CD4-positive, alpha-beta memory T cell (primary cell): ENCODE measurements around the gene PROC. TPM values are rescaled to one million over a fixed set of nuclear protein-coding genes. Genes with fewer than 3 reads are reported as not detected.
"Not testable (repeated sequence)": the region's sequence is repeated elsewhere in the genome, so short reads cannot be mapped to it uniquely, and the experiment has no call there.

Experiments
- CTCF ChIA-PET: fragments of 350-600 bp; sonication (Branson Sonifier 250); formaldehyde crosslinking; loops from one replicate; lab custom pipeline; 2021; ENCODE audit warnings: inconsistent platforms; ENCODE audit not compliant: partially characterized antibody; lab: Charles Lee
- POLR2A ChIA-PET: fragments of 350-600 bp; sonication (Branson Sonifier 250); formaldehyde crosslinking; loops from one replicate; lab custom pipeline; 2021; ENCODE audit not compliant: partially characterized antibody; lab: Charles Lee
- DNase-seq, 5 donors: peaks; one replicate each; pipeline versions ENCODE4 v3.0.0 to v3.0.0-alpha.2; 2020 to 2022; ENCODE audit warnings: mixed read lengths in 1 of 5
- H3K27ac ChIP-seq: one replicate; pipeline ENCODE4 v1.7.0; 2013; ENCODE audit warnings: low read depth, low read length
- H3K27me3 ChIP-seq: 2 replicates; pipeline ENCODE4 v1.7.0; 2013; ENCODE audit warnings: mild to moderate bottlenecking, low read length, moderate library complexity; ENCODE audit not compliant: insufficient read depth
- H3K36me3 ChIP-seq: 2 replicates; pipeline ENCODE4 v1.7.0; 2013; ENCODE audit warnings: mild to moderate bottlenecking, low read length, moderate library complexity; ENCODE audit not compliant: insufficient read depth
- H3K4me1 ChIP-seq: 2 replicates; pipeline ENCODE4 v1.7.0; 2013; ENCODE audit warnings: mild to moderate bottlenecking, low read length, moderate library complexity; ENCODE audit not compliant: insufficient read depth
- H3K4me3 ChIP-seq, 2 donors: one replicate each; pipeline ENCODE4 v1.7.0; 2013; ENCODE audit warnings: low read length in 2 of 2, mild to moderate bottlenecking in 1 of 2
- H3K9me3 ChIP-seq, 2 donors: one replicate each; pipeline ENCODE4 v1.7.0; 2013; ENCODE audit warnings: low read length in 2 of 2, control low read depth in 1 of 2; ENCODE audit not compliant: control insufficient read depth in 1 of 2
- H3K27ac Mint-ChIP-seq, 7 donors: one replicate each; pipeline ENCODE4 v1.8.0; 2020 to 2021; ENCODE audit warnings: mixed read lengths in 7 of 7, mild to moderate bottlenecking in 6 of 7, inconsistent platforms in 3 of 7, moderate library complexity in 3 of 7
- H3K27me3 Mint-ChIP-seq, 2 donors: one replicate each; pipeline ENCODE4 v1.8.0; 2020 to 2021; ENCODE audit warnings: mixed read lengths in 2 of 2
- H3K36me3 Mint-ChIP-seq, 2 donors: one replicate each; pipeline ENCODE4 v1.8.0; 2020 to 2021; ENCODE audit warnings: mixed read lengths in 2 of 2, inconsistent platforms in 1 of 2, mild to moderate bottlenecking in 1 of 2
- H3K4me1 Mint-ChIP-seq, 4 donors: one replicate each; pipeline ENCODE4 v1.8.0; 2020 to 2021; ENCODE audit warnings: mixed read lengths in 4 of 4, mild to moderate bottlenecking in 1 of 4
- H3K4me3 Mint-ChIP-seq, 8 donors: one replicate each; pipeline ENCODE4 v1.8.0; 2020 to 2021; ENCODE audit warnings: mixed read lengths in 8 of 8, mild to moderate bottlenecking in 7 of 8, moderate library complexity in 6 of 8, inconsistent platforms in 3 of 8
- H3K9me3 Mint-ChIP-seq, 8 donors: one replicate each; pipeline ENCODE4 v1.8.0; 2020 to 2021; ENCODE audit warnings: mixed read lengths in 8 of 8, mild to moderate bottlenecking in 5 of 8, inconsistent platforms in 3 of 8, moderate library complexity in 1 of 8
- intact Hi-C: fragments of 100-400 bp; cut with micrococcal nuclease; formaldehyde crosslinking; loops from one replicate; pipeline ENCODE4 v1.15.1; 2023
- polyA plus RNA-seq, 2 donors: library from polyadenylated mRNA; unstranded; fragments of 300-500 nt; fragmentation: Illumina TruSeq; gene quantifications; one replicate each; pipeline ENCODE4 v1.2.3, GENCODE V29; 2021
- total RNA-seq, 2 experiments: library from RNA; stranded (reverse); gene quantifications; one replicate each; pipeline ENCODE4 v1.2.3, GENCODE V29; 2021

PROC gene
- total and polyA plus RNA-seq, 4 experiments from 2014 or later: not detected

DNA sequence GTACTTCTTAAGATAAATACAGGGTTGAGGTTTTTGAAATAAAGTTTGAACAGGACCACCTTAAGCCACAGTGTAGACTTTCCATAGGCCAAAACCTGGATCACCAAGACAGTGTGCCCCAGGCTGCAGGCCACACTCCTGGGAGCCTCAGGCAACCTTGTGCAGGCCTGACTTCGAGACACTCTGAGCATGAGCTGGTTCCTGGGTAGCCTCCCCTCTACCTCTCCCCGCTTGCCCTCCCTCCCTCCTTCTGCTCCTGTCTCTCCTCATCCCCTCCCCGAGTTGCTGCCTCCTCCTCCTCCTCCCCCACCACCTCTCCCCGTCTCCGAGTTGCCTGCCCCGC is 10.6 kb upstream of the PROC start:
- H3K4me3 ChIP-seq: peak overlapping the region; percentile 12 to 32
- peaks cover 8 to 30% (median 23%) of the 10 kb centered on the region in 4 donors for H3K4me1 Mint-ChIP-seq
- H3K9me3 Mint-ChIP-seq: no peaks in the 10 kb centered on the region
- peak overlapping the region; percentile 68 to 80 (median 76) for H3K4me3 Mint-ChIP-seq
- peaks cover 31% of the 10 kb centered on the region for H3K4me1 ChIP-seq
- ChIA-PET POLR2A (interaction anchor here (0.8 to 10.5 kb wide), 3 partner anchors 9 to 119 kb away, joined by 4 to 104 read pairs (median 5); partner anchors contain the start of genes IWS1 and MAP3K2), CTCF (interaction anchor here (0.7 to 1.0 kb wide), 2 partner anchors 8 to 12 kb away, joined by 3 to 4 read pairs; no protein-coding TSS in a partner anchor)
- H3K36me3 Mint-ChIP-seq: no peaks in the 10 kb centered on the region
- H3K27me3 Mint-ChIP-seq: no peaks in the 10 kb centered on the region
- no peak for DNase-seq
- peak overlapping the region; percentile 34 for H3K27ac ChIP-seq
- H3K27me3 ChIP-seq: no peaks in the 10 kb centered on the region
- peak overlapping the region; percentile 32 to 87 (median 70) for H3K27ac Mint-ChIP-seq
- no peaks in the 10 kb centered on the region for H3K9me3 ChIP-seq
- intact Hi-C loops: loop anchor here (1.0 kb wide), 1 partner anchor 19 kb away; no protein-coding TSS in a partner anchor
- H3K36me3 ChIP-seq: no peaks in the 10 kb centered on the region

DNA sequence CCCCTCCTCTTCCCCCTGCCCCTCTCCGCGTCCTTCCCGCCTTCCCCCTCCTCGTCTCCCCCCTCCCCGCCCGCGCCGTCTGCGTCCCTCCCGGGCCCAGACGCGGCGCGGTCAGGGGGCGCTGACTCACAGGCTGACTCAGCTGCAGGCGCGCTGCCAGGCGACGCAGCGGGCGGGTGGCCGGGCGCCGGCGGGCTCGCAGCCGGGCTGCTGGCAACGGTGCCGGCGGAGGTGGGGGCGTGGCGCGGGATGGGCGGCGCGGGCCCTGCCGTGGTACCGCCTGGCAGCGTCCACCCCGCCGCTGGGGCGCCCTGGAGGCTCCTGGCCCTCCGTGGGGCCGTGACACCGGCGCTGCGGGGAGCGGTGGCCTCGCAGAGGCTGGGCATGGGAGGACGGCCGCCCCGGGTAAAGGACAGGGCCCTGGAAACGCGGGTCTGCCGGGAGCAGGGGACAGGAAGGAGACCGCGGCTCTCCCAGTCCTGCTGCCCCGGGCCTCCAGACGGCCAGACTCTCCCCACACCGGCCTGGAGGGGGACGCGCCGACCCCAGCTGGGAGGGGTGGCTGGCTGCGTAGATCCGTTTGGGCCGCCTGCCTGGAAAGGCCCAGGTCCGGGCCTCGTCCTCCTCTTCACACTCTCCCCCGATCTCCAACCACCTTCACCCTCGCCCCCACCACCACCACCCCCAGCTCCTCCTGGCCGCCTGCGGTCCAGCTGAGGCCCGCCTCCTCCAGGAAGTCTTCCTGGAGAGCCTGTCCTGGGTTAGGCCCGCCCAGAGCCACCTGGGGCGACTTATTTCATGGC is 10.0 kb upstream of the PROC start:
- peak overlapping the region; percentile 68 to 80 (median 76) for H3K4me3 Mint-ChIP-seq
- no peaks in the 10 kb centered on the region for H3K9me3 ChIP-seq
- H3K27me3 ChIP-seq: no peaks in the 10 kb centered on the region
- peaks cover 31% of the 10 kb centered on the region for H3K4me1 ChIP-seq
- DNase-seq: peak; percentile 79 to 93 (median 84)
- no peaks in the 10 kb centered on the region for H3K27me3 Mint-ChIP-seq
- peak overlapping the region in 5 of 7 donors; percentile 65 to 87 (median 79) for H3K27ac Mint-ChIP-seq
- H3K27ac ChIP-seq: peak overlapping the region; percentile 57
- ChIA-PET CTCF (interaction anchor here (0.7 to 1.0 kb wide), 2 partner anchors 8 to 13 kb away, joined by 3 to 4 read pairs; no protein-coding TSS in a partner anchor), POLR2A (interaction anchor here (0.8 to 10.5 kb wide), 4 partner anchors 8 to 118 kb away, joined by 3 to 104 read pairs (median 4); partner anchors contain the start of genes IWS1 and MAP3K2)
- H3K4me3 ChIP-seq: peak overlapping the region in 1 of 2 donors; percentile 32
- H3K36me3 ChIP-seq: no peaks in the 10 kb centered on the region
- no peaks in the 10 kb centered on the region for H3K36me3 Mint-ChIP-seq
- intact Hi-C loops: loop anchor here (1.0 kb wide), 1 partner anchor 20 kb away; no protein-coding TSS in a partner anchor
- peaks cover 0 to 2% (median 0%) of the 10 kb centered on the region in 8 donors for H3K9me3 Mint-ChIP-seq
- H3K4me1 Mint-ChIP-seq: peaks cover 8 to 30% (median 23%) of the 10 kb centered on the region in 4 donors

DNA sequence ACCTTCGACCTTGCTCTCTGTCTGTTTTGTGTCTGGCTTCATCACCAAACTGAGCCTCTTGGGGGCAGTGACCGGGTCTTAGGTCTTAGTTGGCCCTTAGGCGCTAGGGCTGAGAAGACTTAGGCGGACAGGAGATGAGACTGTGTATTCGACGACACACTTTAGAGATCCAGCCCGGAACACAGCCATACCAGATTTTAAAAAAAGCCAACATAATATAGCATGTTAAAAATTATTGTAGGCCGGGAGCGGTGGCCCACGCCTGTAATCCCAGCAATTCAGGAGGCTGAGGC is 9.5 kb upstream of the PROC start:
- Histone ChIP-seq H3K36me3 (no peaks in the 10 kb centered on the region), H3K4me3 (peak overlapping the region in 1 of 2 donors; percentile 30), H3K27ac (peak overlapping the region; percentile 57), H3K4me1 (peaks cover 31% of the 10 kb centered on the region), H3K9me3 (no peaks in the 10 kb centered on the region), H3K27me3 (no peaks in the 10 kb centered on the region)
- no peaks in the 10 kb centered on the region for H3K27me3 Mint-ChIP-seq
- H3K27ac Mint-ChIP-seq: peak overlapping the region in 6 of 7 donors; percentile 55 to 80 (median 64)
- peaks cover 0 to 2% (median 0%) of the 10 kb centered on the region in 8 donors for H3K9me3 Mint-ChIP-seq
- DNase-seq: no peak
- peaks cover 8 to 30% (median 23%) of the 10 kb centered on the region in 4 donors for H3K4me1 Mint-ChIP-seq
- intact Hi-C loops: loop anchor here (1.0 kb wide), 1 partner anchor 20 kb away; no protein-coding TSS in a partner anchor
- H3K4me3 Mint-ChIP-seq: peak overlapping the region; percentile 36 to 75 (median 66)
- POLR2A ChIA-PET: interaction anchor here (1.1 to 10.5 kb wide), 2 partner anchors 11 to 20 kb away, joined by 3 to 104 read pairs; partner anchors contain the start of gene MAP3K2
- no peaks in the 10 kb centered on the region for H3K36me3 Mint-ChIP-seq
- CTCF ChIA-PET: no interaction called here

DNA sequence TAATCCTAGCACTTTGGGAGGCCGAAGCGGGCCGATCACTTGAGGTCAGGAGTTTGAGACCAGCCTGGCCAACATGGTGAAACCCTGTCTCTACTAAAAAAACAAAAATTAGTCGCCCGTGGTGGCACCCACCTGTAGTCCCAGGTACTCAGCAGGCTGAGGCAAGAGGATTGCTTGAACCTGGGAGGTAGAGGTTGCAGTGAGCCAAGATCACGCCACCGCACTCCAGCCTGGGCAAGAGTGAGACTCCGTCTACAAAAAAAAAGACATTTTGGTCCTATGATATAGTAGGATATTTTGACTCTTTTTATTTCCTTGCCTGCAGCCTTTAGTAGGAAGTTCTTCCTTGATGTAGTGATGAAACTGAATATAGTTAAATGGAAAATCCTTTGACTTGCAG is 8.5 kb upstream of the PROC start:
- not testable (repeated sequence) for DNase-seq, H3K4me3 ChIP-seq, H3K9me3 ChIP-seq, H3K36me3 Mint-ChIP-seq, H3K27ac ChIP-seq, H3K27me3 ChIP-seq, H3K27me3 Mint-ChIP-seq, H3K36me3 ChIP-seq, H3K9me3 Mint-ChIP-seq
- intact Hi-C loops: loop anchor here (10.0 kb wide), 1 partner anchor 325 kb away; no protein-coding TSS in a partner anchor
- peak overlapping the region in 3 of 7 donors; percentile 19 to 73 (median 47) for H3K27ac Mint-ChIP-seq
- peaks cover 31% of the 10 kb centered on the region for H3K4me1 ChIP-seq
- POLR2A ChIA-PET: interaction anchor here (0.7 to 10.5 kb wide), 3 partner anchors 21 to 292 kb away, joined by 3 to 104 read pairs (median 5); partner anchors contain the start of genes MAP3K2 and SFT2D3
- peak overlapping the region in 2 of 8 donors; percentile 3 to 46 for H3K4me3 Mint-ChIP-seq
- CTCF ChIA-PET: interaction anchor here (1.6 kb wide), 1 partner anchor 20 kb away, joined by 5 read pairs; no protein-coding TSS in a partner anchor
- peaks cover 8 to 30% (median 23%) of the 10 kb centered on the region in 4 donors for H3K4me1 Mint-ChIP-seq

DNA sequence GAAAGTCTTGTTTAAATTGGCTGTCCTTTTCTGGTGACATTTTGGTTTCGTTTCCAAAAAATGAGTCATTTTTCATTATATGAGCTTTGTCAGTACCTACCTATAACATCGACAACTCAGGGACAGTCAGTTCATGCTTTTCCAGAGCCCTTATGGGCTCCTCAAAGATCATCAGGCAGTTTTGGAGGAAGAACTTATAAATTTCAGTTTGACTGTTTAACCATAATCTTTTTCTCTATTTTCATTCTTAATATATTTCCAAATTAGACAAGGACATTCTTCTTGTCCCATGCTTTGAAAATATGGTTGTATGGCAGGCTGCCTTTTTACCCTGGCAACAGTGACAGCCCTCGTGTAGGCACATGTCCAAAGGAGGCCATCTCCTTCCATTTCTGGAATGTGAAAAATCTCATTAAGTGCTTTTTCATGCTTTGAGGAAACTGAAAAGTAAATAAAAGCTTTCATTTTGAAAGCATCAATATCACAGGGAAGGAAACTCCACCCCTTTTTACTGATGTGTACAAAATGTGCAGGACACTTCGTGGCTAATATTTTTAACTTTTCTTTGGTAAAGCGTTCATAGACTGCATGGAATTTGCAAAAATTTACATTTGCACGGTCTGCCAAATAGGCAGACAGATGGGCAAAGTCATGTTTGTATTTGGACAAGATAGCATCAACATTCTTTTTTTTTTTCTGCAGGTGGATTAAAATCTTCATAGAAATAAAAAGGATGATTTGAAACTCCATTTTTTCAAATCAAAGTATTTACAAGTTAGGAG is 7.2 kb upstream of the PROC start:
- no peaks in the 10 kb centered on the region for H3K27me3 ChIP-seq
- peaks cover 0 to 2% (median 0%) of the 10 kb centered on the region in 8 donors for H3K9me3 Mint-ChIP-seq
- H3K4me3 ChIP-seq: no peak overlapping the region
- intact Hi-C loops: loop anchor here (10.0 kb wide), 1 partner anchor 326 kb away; no protein-coding TSS in a partner anchor
- peak overlapping the region; percentile 73 to 93 (median 86) for H3K27ac Mint-ChIP-seq
- peak overlapping the region; percentile 18 for H3K27ac ChIP-seq
- H3K9me3 ChIP-seq: no peaks in the 10 kb centered on the region
- DNase-seq: no peak
- ChIA-PET POLR2A (interaction anchor here (1.4 to 10.5 kb wide), 3 partner anchors 13 to 291 kb away, joined by 5 to 104 read pairs (median 6); partner anchors contain the start of genes MAP3K2 and SFT2D3), CTCF (interaction anchor here (1.6 kb wide), 1 partner anchor 21 kb away, joined by 5 read pairs; no protein-coding TSS in a partner anchor)
- peaks cover 10 to 35% (median 27%) of the 10 kb centered on the region in 4 donors for H3K4me1 Mint-ChIP-seq
- H3K27me3 Mint-ChIP-seq: no peaks in the 10 kb centered on the region
- peak overlapping the region; percentile 53 to 82 (median 74) for H3K4me3 Mint-ChIP-seq
- no peaks in the 10 kb centered on the region for H3K36me3 Mint-ChIP-seq
- peaks cover 38% of the 10 kb centered on the region for H3K4me1 ChIP-seq
- no peaks in the 10 kb centered on the region for H3K36me3 ChIP-seq

DNA sequence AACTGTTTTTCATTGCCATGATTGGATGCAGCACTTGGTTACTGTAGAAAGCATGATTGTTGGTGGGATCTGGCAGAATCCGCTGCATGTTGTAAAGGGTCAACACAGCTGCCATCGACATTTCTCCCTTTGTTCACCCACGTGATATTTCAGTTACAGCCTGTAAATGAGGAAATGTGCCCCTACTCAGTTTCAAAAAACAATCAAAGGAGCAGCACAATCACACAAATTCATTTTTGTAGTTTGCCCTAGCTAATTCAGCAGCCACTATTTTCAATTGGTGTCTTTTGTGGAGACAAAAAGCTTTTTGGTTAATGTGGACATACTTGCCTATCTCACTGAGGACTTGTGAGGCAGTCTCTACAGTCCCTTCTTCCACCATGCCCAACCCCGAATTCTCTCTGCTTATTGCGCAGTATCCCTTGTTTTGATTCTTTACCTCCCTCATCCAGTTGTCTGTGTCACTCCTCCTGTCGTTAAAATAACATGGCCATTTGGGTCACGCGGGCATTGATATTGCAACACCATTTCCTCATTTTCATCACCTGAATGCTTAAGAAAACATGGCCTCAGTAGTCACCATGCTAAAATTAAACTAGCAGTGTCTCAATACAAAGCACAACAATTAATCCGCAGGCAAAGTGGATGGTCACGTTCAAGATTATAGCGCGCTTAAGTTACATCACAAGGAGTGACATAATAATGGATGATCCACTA is 6.4 kb upstream of the PROC start:
- Histone ChIP-seq H3K4me3 (no peak overlapping the region), H3K27ac (no peak overlapping the region), H3K27me3 (no peaks in the 10 kb centered on the region), H3K4me1 (peaks cover 46% of the 10 kb centered on the region), H3K9me3 (no peaks in the 10 kb centered on the region), H3K36me3 (no peaks in the 10 kb centered on the region)
- Mint-ChIP-seq H3K4me1 (peaks cover 14 to 42% (median 31%) of the 10 kb centered on the region in 4 donors), H3K27me3 (no peaks in the 10 kb centered on the region), H3K4me3 (peak overlapping the region in 5 of 8 donors; percentile 32 to 82 (median 71)), H3K9me3 (peaks cover 0 to 2% (median 0%) of the 10 kb centered on the region in 8 donors), H3K27ac (peak overlapping the region in 2 of 7 donors; percentile 32 to 73), H3K36me3 (no peaks in the 10 kb centered on the region)
- no peak for DNase-seq
- CTCF ChIA-PET: no interaction called here
- POLR2A ChIA-PET: interaction anchor here (1.4 to 10.5 kb wide), 3 partner anchors 12 to 290 kb away, joined by 5 to 104 read pairs (median 6); partner anchors contain the start of genes MAP3K2 and SFT2D3
- intact Hi-C loops: loop anchor here (10.0 kb wide), 1 partner anchor 327 kb away; no protein-coding TSS in a partner anchor
